Activated CD4-positive, alpha-beta T cell treated with anti-CD3 and anti-CD28 coated beads, Interleukin-2, amount 10 ng/mL, durations not matched to agents 7 days and 5 days (primary cell): ENCODE results near the gene RPN2. TPM values are rescaled to one million over a fixed set of nuclear protein-coding genes. Genes with fewer than 3 reads are reported as not detected.
A peak's percentile ranks its signal among the peaks of the same experiment; 100 is the strongest.

ENCODE experiments used
- CTCF ChIA-PET: fragments of 350-600 bp; sonication (Branson Sonifier 250); formaldehyde crosslinking; loops from one replicate; lab custom pipeline; 2021; ENCODE audit warnings: antibody characterized with exemption; lab: Charles Lee
- POLR2A ChIA-PET: fragments of 350-600 bp; sonication (Branson Sonifier 250); formaldehyde crosslinking; loops from one replicate; lab custom pipeline; 2021; ENCODE audit warnings: antibody characterized with exemption; lab: Charles Lee
- DNase-seq: peaks from one replicate; pipeline ENCODE4 v3.0.0-alpha.2; 2020
- H3K27ac Mint-ChIP-seq: one replicate; pipeline ENCODE4 v1.8.0; 2021; ENCODE audit warnings: mild to moderate bottlenecking, moderate library complexity, mixed read lengths
- H3K27me3 Mint-ChIP-seq: one replicate; pipeline ENCODE4 v1.8.0; 2021; ENCODE audit warnings: mixed read lengths
- H3K36me3 Mint-ChIP-seq: one replicate; pipeline ENCODE4 v1.8.0; 2021; ENCODE audit warnings: low read depth, mixed read lengths
- H3K4me1 Mint-ChIP-seq: one replicate; pipeline ENCODE4 v1.8.0; 2021; ENCODE audit warnings: mixed read lengths
- H3K4me3 Mint-ChIP-seq: one replicate; pipeline ENCODE4 v1.8.0; 2021; ENCODE audit warnings: mild to moderate bottlenecking, moderate library complexity, mixed read lengths
- H3K9me3 Mint-ChIP-seq: one replicate; pipeline ENCODE4 v1.8.0; 2021; ENCODE audit warnings: mixed read lengths
- total RNA-seq, 2 experiments: library from RNA; stranded (reverse); gene quantifications; one replicate each; pipeline ENCODE4 v1.2.3, GENCODE V29; 2021

RPN2 gene
- total RNA-seq, 2 experiments from 2014 or later = 154 to 176 TPM

DNA sequence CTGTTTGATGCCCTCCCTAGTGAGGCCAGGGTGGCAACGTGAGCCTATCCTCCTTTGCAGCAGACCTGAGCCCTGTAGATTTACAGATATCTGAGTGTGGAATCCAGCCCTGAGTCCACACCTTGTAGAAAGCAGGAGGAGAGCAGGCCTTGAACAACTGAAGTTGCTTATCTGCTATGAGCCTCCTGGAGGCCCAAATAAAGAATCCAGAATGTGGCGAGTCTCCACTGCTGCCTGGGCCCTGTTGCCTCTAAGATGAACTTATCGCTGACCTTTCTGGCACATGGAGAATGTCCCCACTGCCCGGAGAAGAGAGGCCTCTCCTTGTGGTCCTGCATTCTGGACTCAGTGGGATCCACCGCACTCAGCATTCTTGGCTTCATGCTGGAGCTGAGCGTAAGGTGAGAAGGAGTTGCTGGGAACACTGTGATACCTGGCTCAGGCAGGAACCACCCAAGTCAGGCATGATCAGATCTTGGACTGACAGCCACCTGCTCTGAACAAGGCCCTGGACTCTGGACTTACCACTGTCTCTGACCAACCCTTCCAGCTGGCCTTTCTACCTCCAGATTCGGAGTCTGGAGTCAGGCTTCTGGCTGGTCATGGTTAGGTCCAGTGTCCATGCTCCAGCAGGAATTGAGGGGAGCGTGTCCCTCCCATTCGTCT lies 104.5 kb downstream of the RPN2 start:
- Mint-ChIP-seq H3K36me3 (no peaks in the 10 kb centered on the region), H3K4me1 (peaks cover 3% of the 10 kb centered on the region), H3K9me3 (no peaks in the 10 kb centered on the region), H3K4me3 (no peak overlapping the region), H3K27me3 (peaks cover 5% of the 10 kb centered on the region), H3K27ac (no peak overlapping the region)
- POLR2A ChIA-PET = no interaction called here
- CTCF ChIA-PET = interaction anchor here (0.6 kb wide), 1 partner anchor 10 kb away, joined by 3 read pairs; no protein-coding TSS in a partner anchor
- no peak for DNase-seq

DNA sequence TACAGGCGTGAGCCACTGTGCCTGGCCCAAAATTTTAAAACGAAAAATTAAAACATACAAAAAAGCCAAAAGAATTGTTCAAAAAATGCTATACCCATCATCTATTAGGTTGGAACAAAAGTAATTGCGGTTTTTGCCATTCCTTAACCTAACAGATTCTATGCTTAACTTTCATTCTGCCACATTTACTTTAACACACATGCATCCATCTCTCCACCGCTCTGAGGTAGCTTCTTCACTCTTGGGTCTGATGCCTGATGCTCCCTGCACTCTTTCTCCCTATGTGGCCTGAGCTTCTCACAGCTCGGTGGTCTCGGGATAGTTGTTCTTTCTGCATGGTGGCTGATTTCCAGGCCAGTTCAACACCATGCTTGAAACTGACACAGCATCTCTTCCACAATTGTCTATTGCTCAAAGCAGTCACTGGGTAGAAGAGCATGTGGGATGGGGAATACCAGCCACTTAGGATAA lies 105.6 kb downstream of the RPN2 start:
- ChIA-PET CTCF (no interaction called here), POLR2A (no interaction called here)
- no peak for DNase-seq
- H3K4me1 Mint-ChIP-seq = peaks cover 5% of the 10 kb centered on the region
- no peaks in the 10 kb centered on the region for H3K36me3 Mint-ChIP-seq
- H3K4me3 Mint-ChIP-seq = no peak overlapping the region
- no peak overlapping the region for H3K27ac Mint-ChIP-seq
- no peaks in the 10 kb centered on the region for H3K9me3 Mint-ChIP-seq
- H3K27me3 Mint-ChIP-seq = peaks cover 5% of the 10 kb centered on the region

DNA sequence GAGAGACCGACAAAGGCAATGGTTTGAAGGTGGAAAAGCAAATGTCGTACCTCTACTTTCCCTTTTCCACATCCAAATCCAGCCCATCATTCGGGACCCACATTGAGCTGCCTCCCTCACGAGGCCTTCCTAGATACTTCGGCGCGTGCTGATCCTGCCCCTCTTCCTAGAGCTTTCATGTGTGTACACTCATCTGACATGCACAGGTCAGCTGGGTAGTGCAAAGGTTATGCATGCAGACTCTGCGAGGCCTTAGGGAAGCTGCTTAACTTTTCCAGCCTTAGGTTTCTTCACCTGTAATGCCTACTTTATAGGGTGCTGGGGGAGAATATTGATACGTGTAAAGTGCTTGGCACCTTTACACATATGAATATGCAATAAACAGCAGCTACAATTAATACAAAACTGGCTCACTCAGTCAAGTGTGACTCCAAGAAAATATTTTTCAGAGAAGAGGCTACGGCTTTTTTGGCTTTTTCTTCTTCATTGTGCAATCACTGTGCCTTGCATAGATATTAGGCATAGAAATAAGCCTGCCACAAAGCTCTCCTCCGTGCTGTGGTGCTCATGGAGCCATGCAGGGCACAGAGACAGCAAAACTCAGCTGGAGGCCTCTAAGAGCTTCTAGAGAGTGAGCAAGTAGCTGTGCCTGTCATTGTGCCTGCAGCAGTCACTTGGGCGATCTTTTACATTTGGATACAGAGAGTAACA lies 106.7 kb downstream of the RPN2 start:
- peaks cover 5% of the 10 kb centered on the region for H3K27me3 Mint-ChIP-seq
- H3K27ac Mint-ChIP-seq = no peak overlapping the region
- no peaks in the 10 kb centered on the region for H3K9me3 Mint-ChIP-seq
- DNase-seq = no peak
- H3K36me3 Mint-ChIP-seq = no peaks in the 10 kb centered on the region
- CTCF ChIA-PET = interaction anchor here (0.7 to 1.2 kb wide), 3 partner anchors 9 to 99 kb away, joined by 3 read pairs; no protein-coding TSS in a partner anchor
- no peak overlapping the region for H3K4me3 Mint-ChIP-seq
- H3K4me1 Mint-ChIP-seq = peaks cover 10% of the 10 kb centered on the region
- POLR2A ChIA-PET = no interaction called here

DNA sequence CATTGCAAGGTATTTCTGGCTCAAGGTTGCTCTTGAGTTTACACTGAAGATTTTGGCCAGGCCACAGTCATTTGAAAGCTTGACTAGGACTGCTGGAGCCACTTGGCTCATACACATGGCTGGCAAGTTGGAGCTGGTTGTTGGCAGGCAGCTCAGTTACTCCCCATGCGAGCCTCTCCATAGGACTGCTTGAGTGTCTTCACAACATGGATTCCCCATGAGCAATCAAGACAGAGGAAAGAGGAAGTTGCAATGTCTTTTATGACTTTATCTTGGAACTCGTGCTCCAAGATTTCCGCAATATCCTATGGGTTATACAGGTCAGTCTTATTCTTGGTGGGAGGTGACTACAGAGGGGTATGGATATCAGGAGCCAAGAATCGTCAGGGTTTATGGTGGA lies 109.0 kb downstream of the RPN2 start:
- POLR2A ChIA-PET = no interaction called here
- Mint-ChIP-seq H3K9me3 (no peaks in the 10 kb centered on the region), H3K27me3 (peaks cover 5% of the 10 kb centered on the region), H3K4me3 (peak overlapping the region; percentile 88), H3K4me1 (peaks cover 24% of the 10 kb centered on the region), H3K36me3 (peaks cover 14% of the 10 kb centered on the region), H3K27ac (no peak overlapping the region)
- no peak for DNase-seq
- CTCF ChIA-PET = interaction anchor here (2.1 kb wide), 1 partner anchor 11 kb away, joined by 6 read pairs; no protein-coding TSS in a partner anchor

DNA sequence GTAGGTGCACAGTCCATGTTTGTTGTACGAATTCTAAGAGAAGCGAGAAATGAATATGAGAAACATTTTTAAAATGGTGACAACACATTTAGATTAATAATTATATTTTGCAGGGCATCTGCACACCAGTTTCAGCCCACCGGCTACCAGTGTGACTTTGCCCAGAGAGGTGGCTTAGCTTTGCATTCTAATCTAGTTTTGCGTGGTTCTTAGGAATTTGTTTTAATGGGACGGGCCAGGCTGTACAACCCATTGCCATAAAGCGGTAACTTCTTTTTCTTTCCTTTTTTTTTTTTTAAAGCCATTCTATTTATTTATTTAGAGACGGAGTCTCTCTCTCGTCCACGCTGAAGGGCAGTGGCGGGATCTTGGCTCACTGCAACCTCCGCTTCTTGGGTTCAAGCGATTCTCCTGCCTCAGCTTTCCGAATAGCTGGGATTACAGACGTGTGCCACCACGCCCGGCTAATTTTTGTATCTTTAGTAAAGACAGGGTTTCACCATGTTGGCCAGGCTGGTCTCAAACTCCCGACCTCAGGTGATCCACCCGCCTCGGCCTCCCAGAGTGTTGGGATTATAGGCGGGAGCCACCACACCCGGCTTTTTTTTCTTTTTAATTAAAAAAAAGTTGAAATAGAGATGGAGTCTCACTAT lies 111.2 kb downstream of the RPN2 start:
- Mint-ChIP-seq H3K4me3 (peak overlapping the region; percentile 88), H3K27ac (peak overlapping the region; percentile 97), H3K27me3 (peaks cover 5% of the 10 kb centered on the region), H3K4me1 (peaks cover 31% of the 10 kb centered on the region), H3K9me3 (no peaks in the 10 kb centered on the region), H3K36me3 (peaks cover 21% of the 10 kb centered on the region)
- ChIA-PET POLR2A (interaction anchor here (0.7 kb wide), 1 partner anchor 190 kb away, joined by 5 read pairs; no protein-coding TSS in a partner anchor), CTCF (interaction anchor here (0.7 to 0.9 kb wide), 3 partner anchors 20 to 202 kb away, joined by 3 to 4 read pairs (median 3); no protein-coding TSS in a partner anchor)
- no peak for DNase-seq

Other genes with a start within 250 kb of the RPN2 start
- gene SAMHD1, start 227.6 kb upstream of the RPN2 start, total RNA-seq = 100 to 1,000 TPM; 396 to 408 TPM
- gene RBL1, start 83.3 kb upstream of the RPN2 start, total RNA-seq = 10 to 100 TPM; 48.9 to 53.9 TPM
- gene MROH8, start 218 bp downstream of the RPN2 start, total RNA-seq = 1 to 10 TPM; 2.5 to 3.0 TPM
- gene GHRH, start 82.5 kb downstream of the RPN2 start, total RNA-seq = not detected
- 10 to 100 TPM; 10.9 to 11.0 TPM for gene MANBAL, start 110.3 kb downstream of the RPN2 start, total RNA-seq
- gene SRC, start 166.8 kb downstream of the RPN2 start, total RNA-seq = 1 to 10 TPM; 2.1 to 2.6 TPM